ENCODE results near the gene ZBTB20.

ZBTB20 gene

DNA sequence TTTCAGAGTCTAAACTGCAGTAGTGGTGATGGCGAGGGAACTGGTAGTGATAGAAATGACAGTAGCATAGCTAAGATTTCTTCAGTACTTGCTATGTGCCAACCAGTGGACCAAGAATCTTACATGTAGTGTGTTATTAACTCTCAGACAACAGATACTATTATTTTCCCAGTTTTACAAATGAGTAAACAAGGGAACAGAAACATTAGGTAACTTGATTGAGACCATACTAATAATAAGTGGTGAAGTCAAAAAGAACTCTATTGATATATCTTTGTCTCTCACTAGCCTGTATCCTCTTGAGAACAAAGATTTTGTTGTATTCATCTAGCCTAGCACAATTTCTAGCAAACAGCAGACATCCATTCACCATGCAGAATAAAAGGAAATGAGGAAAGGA lies 250.1 kb downstream of the ZBTB20 start:
- Histone ChIP-seq H3K36me3 (ENCODE audit: control insufficient read depth in 4 of 4, insufficient read depth in 4 of 4, low read length in 3 of 4) (peaks cover 0 to 2% (median 0%) of the 10 kb centered on the region in 4 experiments), H3K4me3 (ENCODE audit: control insufficient read depth in 1 of 7, extremely low read depth in 1 of 7, insufficient read depth in 4 of 7, low read depth in 2 of 7, low read length in 6 of 7) (no peak overlapping the region), H3K9me3 (ENCODE audit: control extremely low read depth in 1 of 5, control insufficient read depth in 4 of 5, insufficient read depth in 2 of 5, low read depth in 1 of 5, low read length in 4 of 5) (no peaks in the 10 kb centered on the region), H3K27me3 (replicated peaks in 2 of 5; ENCODE audit: control insufficient read depth in 4 of 5, insufficient read depth in 5 of 5, low read length in 4 of 5) (no peaks in the 10 kb centered on the region), H3K27ac (ENCODE audit: insufficient read depth in 1 of 2, low read depth in 1 of 2, low read length in 2 of 2, poor library complexity in 1 of 2, severe bottlenecking in 2 of 2) (no peak overlapping the region), H3K4me1 (ENCODE audit: control extremely low read depth in 1 of 4, control insufficient read depth in 4 of 4, insufficient read depth in 4 of 4, low read length in 3 of 4) (peaks cover under 1 to 42% (median 6%) of the 10 kb centered on the region in 4 experiments)
- ChIA-PET CTCF (no interaction called here), POLR2A (no interaction called here)
- WGBS (ENCODE audit: insufficient coverage): 100% methylated on average over 1 of the region's 1 CpG
- no peak for DNase-seq

DNA sequence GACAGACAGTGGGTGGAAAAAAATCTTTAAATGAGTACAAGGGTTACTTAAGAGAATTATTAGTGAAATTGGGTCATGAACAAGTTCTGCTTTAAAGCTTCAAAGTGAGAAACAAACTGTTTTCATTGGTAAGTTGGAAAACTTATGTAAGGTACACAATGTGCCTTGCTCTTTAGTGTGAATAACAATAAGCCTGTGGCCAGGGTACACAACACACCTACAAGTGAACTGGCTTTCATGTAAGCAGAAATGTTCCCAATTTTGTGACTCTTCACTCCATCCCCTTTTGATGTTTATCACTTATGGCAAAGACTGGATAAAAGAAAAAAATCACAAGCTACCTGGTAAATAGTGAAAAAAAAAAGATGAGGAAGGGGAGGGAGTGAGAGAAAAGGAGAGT lies 253.7 kb downstream of the ZBTB20 start:
- H3K9me3 ChIP-seq (ENCODE audit: control extremely low read depth in 1 of 5, control insufficient read depth in 4 of 5, insufficient read depth in 2 of 5, low read depth in 1 of 5, low read length in 4 of 5): no peaks in the 10 kb centered on the region
- ChIA-PET POLR2A (interaction anchor here (0.6 to 1.5 kb wide), 3 partner anchors 10 to 46 kb away, joined by 3 to 4 read pairs (median 3); no protein-coding TSS in a partner anchor), CTCF (interaction anchor here (1.1 to 2.5 kb wide), 3 partner anchors 10 to 25 kb away, joined by 3 to 10 read pairs (median 4); no protein-coding TSS in a partner anchor)
- H3K36me3 ChIP-seq (ENCODE audit: control insufficient read depth in 4 of 4, insufficient read depth in 4 of 4, low read length in 3 of 4): peaks cover 0 to 2% (median 0%) of the 10 kb centered on the region in 4 experiments
- peaks cover 0 to 13% (median 0%) of the 10 kb centered on the region in 4 experiments for H3K4me1 ChIP-seq (ENCODE audit: control extremely low read depth in 1 of 4, control insufficient read depth in 4 of 4, insufficient read depth in 4 of 4, low read length in 3 of 4)
- no peak overlapping the region for H3K27ac ChIP-seq (ENCODE audit: insufficient read depth in 1 of 2, low read depth in 1 of 2, low read length in 2 of 2, poor library complexity in 1 of 2, severe bottlenecking in 2 of 2)
- H3K27me3 ChIP-seq (replicated peaks in 2 of 5; ENCODE audit: control insufficient read depth in 4 of 5, insufficient read depth in 5 of 5, low read length in 4 of 5): no peaks in the 10 kb centered on the region
- DNase-seq: no peak
- H3K4me3 ChIP-seq (ENCODE audit: control insufficient read depth in 1 of 7, extremely low read depth in 1 of 7, insufficient read depth in 4 of 7, low read depth in 2 of 7, low read length in 6 of 7): no peak overlapping the region

DNA sequence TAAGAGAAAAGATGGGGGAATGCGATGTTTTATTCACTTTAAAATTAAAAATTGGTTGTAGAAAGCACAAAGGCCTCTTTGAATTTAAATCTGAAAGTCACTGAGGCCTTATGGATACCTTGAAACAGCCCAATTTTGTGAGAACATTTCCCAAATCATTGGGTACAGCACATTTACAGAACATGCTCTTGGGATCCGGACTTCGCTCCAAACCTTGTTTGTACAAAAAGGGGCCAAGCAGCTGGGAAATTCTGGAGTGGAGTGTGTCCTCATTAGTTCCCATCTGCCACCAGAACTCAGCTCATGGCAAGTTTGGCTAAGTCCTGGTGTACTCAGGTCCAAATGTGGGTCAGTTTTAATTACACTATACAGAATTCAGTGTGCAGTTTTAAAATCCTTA lies 254.2 kb downstream of the ZBTB20 start:
- ChIA-PET CTCF (interaction anchor here (1.4 to 2.5 kb wide), 2 partner anchors 10 to 24 kb away, joined by 3 to 10 read pairs; no protein-coding TSS in a partner anchor), POLR2A (interaction anchor here (0.6 to 1.5 kb wide), 3 partner anchors 11 to 47 kb away, joined by 3 to 4 read pairs (median 3); no protein-coding TSS in a partner anchor)
- no peak overlapping the region for H3K4me3 ChIP-seq (ENCODE audit: control insufficient read depth in 1 of 7, extremely low read depth in 1 of 7, insufficient read depth in 4 of 7, low read depth in 2 of 7, low read length in 6 of 7)
- no CpG with 5 or more reads among the region's 3 CpGs for WGBS (ENCODE audit: insufficient coverage)
- H3K27ac ChIP-seq (ENCODE audit: insufficient read depth in 1 of 2, low read depth in 1 of 2, low read length in 2 of 2, poor library complexity in 1 of 2, severe bottlenecking in 2 of 2): no peak overlapping the region
- H3K36me3 ChIP-seq (ENCODE audit: control insufficient read depth in 4 of 4, insufficient read depth in 4 of 4, low read length in 3 of 4): peaks cover 0 to 2% (median 0%) of the 10 kb centered on the region in 4 experiments
- no peaks in the 10 kb centered on the region for H3K9me3 ChIP-seq (ENCODE audit: control extremely low read depth in 1 of 5, control insufficient read depth in 4 of 5, insufficient read depth in 2 of 5, low read depth in 1 of 5, low read length in 4 of 5)
- peaks cover 0 to 13% (median 0%) of the 10 kb centered on the region in 4 experiments for H3K4me1 ChIP-seq (ENCODE audit: control extremely low read depth in 1 of 4, control insufficient read depth in 4 of 4, insufficient read depth in 4 of 4, low read length in 3 of 4)
- DNase-seq: no peak
- H3K27me3 ChIP-seq (replicated peaks in 2 of 5; ENCODE audit: control insufficient read depth in 4 of 5, insufficient read depth in 5 of 5, low read length in 4 of 5): no peaks in the 10 kb centered on the region

DNA sequence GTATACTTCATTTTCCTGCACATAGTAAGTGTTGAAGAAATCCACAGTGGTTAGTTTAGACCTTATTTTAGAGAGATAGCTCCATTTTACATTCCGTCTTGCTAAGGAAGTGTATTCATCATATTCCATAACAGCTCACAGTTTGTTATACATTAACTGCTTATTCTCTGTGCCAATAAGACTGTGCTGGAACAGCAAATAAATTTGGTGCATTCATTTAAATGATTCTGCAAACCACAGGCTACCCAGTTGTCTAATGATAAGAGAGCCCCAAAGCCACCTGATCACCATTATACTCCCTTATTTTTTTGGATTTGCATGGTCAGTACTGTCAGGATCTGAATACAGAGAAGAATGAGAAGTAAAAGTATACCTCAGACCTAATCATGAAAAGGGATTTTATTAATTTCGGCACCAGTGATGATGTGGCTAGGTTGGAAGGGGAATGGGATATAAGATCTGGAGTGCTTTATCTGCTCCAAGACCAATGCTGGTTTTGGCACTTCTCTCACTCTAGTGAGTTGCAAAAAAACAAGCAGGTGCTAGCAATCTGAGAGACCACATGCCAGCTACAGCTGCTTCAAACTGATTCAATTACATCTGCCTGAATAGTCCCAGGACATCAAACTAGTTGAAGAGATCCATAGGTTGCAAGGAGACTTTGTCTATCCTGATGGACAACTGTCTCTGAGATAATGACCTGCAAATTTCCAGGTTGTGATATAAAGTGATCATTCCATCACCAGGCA lies 254.8 kb downstream of the ZBTB20 start:
- POLR2A ChIA-PET: interaction anchor here (1.4 to 1.5 kb wide), 2 partner anchors 11 kb away, joined by 3 to 4 read pairs; no protein-coding TSS in a partner anchor
- Histone ChIP-seq H3K27me3 (replicated peaks in 2 of 5; ENCODE audit: control insufficient read depth in 4 of 5, insufficient read depth in 5 of 5, low read length in 4 of 5) (no peaks in the 10 kb centered on the region), H3K4me3 (ENCODE audit: control insufficient read depth in 1 of 7, extremely low read depth in 1 of 7, insufficient read depth in 4 of 7, low read depth in 2 of 7, low read length in 6 of 7) (no peak overlapping the region), H3K27ac (ENCODE audit: insufficient read depth in 1 of 2, low read depth in 1 of 2, low read length in 2 of 2, poor library complexity in 1 of 2, severe bottlenecking in 2 of 2) (no peak overlapping the region), H3K9me3 (ENCODE audit: control extremely low read depth in 1 of 5, control insufficient read depth in 4 of 5, insufficient read depth in 2 of 5, low read depth in 1 of 5, low read length in 4 of 5) (no peaks in the 10 kb centered on the region), H3K4me1 (ENCODE audit: control extremely low read depth in 1 of 4, control insufficient read depth in 4 of 4, insufficient read depth in 4 of 4, low read length in 3 of 4) (peaks cover 0 to 13% (median 0%) of the 10 kb centered on the region in 4 experiments), H3K36me3 (ENCODE audit: control insufficient read depth in 4 of 4, insufficient read depth in 4 of 4, low read length in 3 of 4) (peaks cover 0 to 2% (median 0%) of the 10 kb centered on the region in 4 experiments)
- CTCF ChIA-PET: interaction anchor here (1.4 to 2.5 kb wide), 3 partner anchors 11 to 25 kb away, joined by 3 to 10 read pairs (median 4); no protein-coding TSS in a partner anchor
- DNase-seq: peak in 2 of 3 donors; percentile 57 to 78
- 83% methylated on average over 2 of the region's 2 CpGs for WGBS (ENCODE audit: insufficient coverage)

DNA sequence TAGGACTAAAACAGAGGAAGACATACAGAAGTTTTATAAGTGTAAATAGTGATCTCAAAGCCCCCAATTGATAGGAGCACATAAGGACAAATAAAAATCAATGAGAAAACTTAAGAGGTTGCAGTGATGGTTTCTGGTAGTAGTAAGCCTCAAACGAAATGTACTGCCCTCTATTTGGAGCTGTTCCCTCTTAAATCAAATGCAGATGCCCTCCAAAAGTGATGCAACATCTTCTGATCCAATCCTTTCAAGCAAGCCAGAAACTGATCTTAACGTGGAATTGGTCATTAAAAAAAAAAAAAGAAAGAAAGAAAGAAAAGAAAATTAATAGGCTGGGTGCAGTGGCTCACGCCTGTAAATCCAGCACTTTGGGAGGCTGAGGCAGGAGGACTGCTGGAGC lies 259.3 kb downstream of the ZBTB20 start:
- 100% methylated on average over 1 of the region's 3 CpGs for WGBS (ENCODE audit: insufficient coverage)
- no peak overlapping the region for H3K27ac ChIP-seq (ENCODE audit: insufficient read depth in 1 of 2, low read depth in 1 of 2, low read length in 2 of 2, poor library complexity in 1 of 2, severe bottlenecking in 2 of 2)
- no peak for DNase-seq
- no peaks in the 10 kb centered on the region for H3K27me3 ChIP-seq (replicated peaks in 2 of 5; ENCODE audit: control insufficient read depth in 4 of 5, insufficient read depth in 5 of 5, low read length in 4 of 5)
- no peak overlapping the region for H3K4me3 ChIP-seq (ENCODE audit: control insufficient read depth in 1 of 7, extremely low read depth in 1 of 7, insufficient read depth in 4 of 7, low read depth in 2 of 7, low read length in 6 of 7)
- POLR2A ChIA-PET: no interaction called here
- no peaks in the 10 kb centered on the region for H3K36me3 ChIP-seq (ENCODE audit: control insufficient read depth in 4 of 4, insufficient read depth in 4 of 4, low read length in 3 of 4)
- CTCF ChIA-PET: interaction anchor here (1.1 kb wide), 1 partner anchor 16 kb away, joined by 3 read pairs; no protein-coding TSS in a partner anchor
- peaks cover 0 to 7% (median 0%) of the 10 kb centered on the region in 4 experiments for H3K4me1 ChIP-seq (ENCODE audit: control extremely low read depth in 1 of 4, control insufficient read depth in 4 of 4, insufficient read depth in 4 of 4, low read length in 3 of 4)
- no peaks in the 10 kb centered on the region for H3K9me3 ChIP-seq (ENCODE audit: control extremely low read depth in 1 of 5, control insufficient read depth in 4 of 5, insufficient read depth in 2 of 5, low read depth in 1 of 5, low read length in 4 of 5)

DNA sequence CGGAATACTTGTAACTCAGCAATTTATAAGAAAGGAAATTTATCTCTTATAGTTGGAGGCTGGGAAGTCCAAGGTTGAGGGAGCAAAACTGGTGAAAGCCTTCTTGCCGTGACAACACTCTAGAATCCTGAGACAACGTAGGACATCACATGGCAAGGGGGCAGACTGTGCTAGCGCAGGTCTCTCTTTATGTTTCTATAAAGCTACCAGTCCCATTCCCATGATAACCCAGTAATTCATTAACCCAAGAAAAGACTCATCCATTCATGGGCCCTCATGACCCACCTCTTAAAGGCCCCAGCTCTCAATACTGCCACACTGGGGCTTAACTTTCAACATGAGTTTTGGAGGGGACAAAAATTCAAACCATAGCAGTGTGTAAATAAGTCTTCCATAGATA lies 260.2 kb downstream of the ZBTB20 start:
- POLR2A ChIA-PET: no interaction called here
- Histone ChIP-seq H3K27ac (ENCODE audit: insufficient read depth in 1 of 2, low read depth in 1 of 2, low read length in 2 of 2, poor library complexity in 1 of 2, severe bottlenecking in 2 of 2) (no peak overlapping the region), H3K27me3 (replicated peaks in 2 of 5; ENCODE audit: control insufficient read depth in 4 of 5, insufficient read depth in 5 of 5, low read length in 4 of 5) (no peaks in the 10 kb centered on the region), H3K4me1 (ENCODE audit: control extremely low read depth in 1 of 4, control insufficient read depth in 4 of 4, insufficient read depth in 4 of 4, low read length in 3 of 4) (no peaks in the 10 kb centered on the region), H3K9me3 (ENCODE audit: control extremely low read depth in 1 of 5, control insufficient read depth in 4 of 5, insufficient read depth in 2 of 5, low read depth in 1 of 5, low read length in 4 of 5) (no peaks in the 10 kb centered on the region), H3K4me3 (ENCODE audit: control insufficient read depth in 1 of 7, extremely low read depth in 1 of 7, insufficient read depth in 4 of 7, low read depth in 2 of 7, low read length in 6 of 7) (no peak overlapping the region), H3K36me3 (ENCODE audit: control insufficient read depth in 4 of 4, insufficient read depth in 4 of 4, low read length in 3 of 4) (no peaks in the 10 kb centered on the region)
- CTCF ChIA-PET: interaction anchor here (1.1 kb wide), 1 partner anchor 17 kb away, joined by 3 read pairs; no protein-coding TSS in a partner anchor
- no peak for DNase-seq
- WGBS (ENCODE audit: insufficient coverage): 90% methylated on average over 3 of the region's 4 CpGs

Measured in common myeloid progenitor, CD34-positive (primary cell).